GM23248 (cell line): Measurements from ENCODE around the gene DLL1. TPM values are rescaled to one million over a fixed set of nuclear protein-coding genes. Genes with fewer than 3 reads are reported as not detected.

ENCODE experiments used
- DNase-seq: peaks from one replicate; pipeline ENCODE4 v3.0.0-alpha.2; 2015
- H2AFZ ChIP-seq: fragments of 200-600 bp; sonication (generic); 2 replicates; pipeline ENCODE4 v1.6.1; 2016; ENCODE audit warnings: antibody characterized with exemption
- H3F3A ChIP-seq: fragments of 200-600 bp; sonication (generic); 2 replicates; pipeline ENCODE4 v1.6.1; 2016; ENCODE audit warnings: mild to moderate bottlenecking, antibody characterized with exemption, mixed run types; ENCODE audit not compliant: insufficient read depth
- H3K27ac ChIP-seq: fragments of 200-600 bp; sonication (generic); 2 replicates; pipeline ENCODE4 v1.5.1; 2016; ENCODE audit warnings: mild to moderate bottlenecking
- H3K27me3 ChIP-seq: fragments of 200-600 bp; sonication (generic); replicated peaks from 2 replicates; pipeline ENCODE4 v1.6.1; 2016; ENCODE audit warnings: mild to moderate bottlenecking; ENCODE audit not compliant: insufficient read depth
- H3K36me3 ChIP-seq: fragments of 200-600 bp; sonication (generic); 2 replicates; pipeline ENCODE4 v1.6.1; 2016; ENCODE audit warnings: low read depth, mild to moderate bottlenecking
- H3K4me1 ChIP-seq: fragments of 200-600 bp; sonication (generic); 2 replicates; pipeline ENCODE4 v1.6.1; 2016; ENCODE audit warnings: mild to moderate bottlenecking; ENCODE audit not compliant: insufficient read depth
- H3K4me2 ChIP-seq: fragments of 200-600 bp; sonication (generic); one replicate; pipeline ENCODE4 v1.6.1; 2016; ENCODE audit warnings: mild to moderate bottlenecking; ENCODE audit not compliant: unreplicated experiment
- H3K4me3 ChIP-seq: fragments of 200-600 bp; sonication (generic); 2 replicates; pipeline ENCODE4 v1.5.1; 2016; ENCODE audit warnings: mild to moderate bottlenecking
- H3K79me2 ChIP-seq: fragments of 200-600 bp; sonication (generic); 2 replicates; pipeline ENCODE4 v1.6.1; 2016; ENCODE audit warnings: mild to moderate bottlenecking; ENCODE audit not compliant: insufficient read depth
- H3K9ac ChIP-seq: fragments of 200-600 bp; sonication (generic); 2 replicates; pipeline ENCODE4 v1.6.1; 2016; ENCODE audit warnings: mild to moderate bottlenecking
- H3K9me2 ChIP-seq: fragments of 200-600 bp; sonication (generic); 2 replicates; pipeline ENCODE4 v1.6.1; 2016; ENCODE audit warnings: mixed run types, mild to moderate bottlenecking, moderate library complexity; ENCODE audit not compliant: insufficient read depth
- H3K9me3 ChIP-seq: fragments of 200-600 bp; sonication (generic); one replicate; pipeline ENCODE4 v1.6.1; 2017; ENCODE audit warnings: low read depth
- H4K20me1 ChIP-seq: fragments of 200-600 bp; sonication (generic); 2 replicates; pipeline ENCODE4 v1.6.0; 2016; ENCODE audit not compliant: insufficient read depth
- EZH2 ChIP-seq: fragments of 200-600 bp; sonication (generic); IDR thresholded peaks from 2 replicates; pipeline ENCODE4 v1.6.1; 2018; ENCODE audit warnings: antibody characterized with exemption, mild to moderate bottlenecking; ENCODE audit not compliant: insufficient read depth, poor library complexity, severe bottlenecking
- EZH2phosphoT487 ChIP-seq: fragments of 200-600 bp; sonication (generic); IDR thresholded peaks from 2 replicates; pipeline ENCODE4 v1.6.1; 2018; ENCODE audit warnings: antibody characterized with exemption, moderate library complexity, mild to moderate bottlenecking, low read depth; ENCODE audit not compliant: insufficient read depth
- WGBS, 2 experiments: methylation state at CpG; one replicate each; pipeline ENCODE4 v1.1.6; 2015 to 2017; ENCODE audit warnings: low lambda C conversion rate in 2 of 2, low coverage in 1 of 2; ENCODE audit errors: missing lambda C conversion rate in 2 of 2; 5-methylcytosine and 5-hydroxymethylcytosine counted together
- in situ Hi-C: fragments of 300-500 bp; cut with MboI; formaldehyde crosslinking; loops from 2 replicates; pipeline ENCODE4 v1.15.0; 2020
- polyA plus RNA-seq: library from polyadenylated mRNA; unstranded; fragments of >200 nt; fragmentation: Nextera tagmentation; extraction: Ambion mirVana; gene quantifications from 2 replicates; pipeline ENCODE4 v1.2.1, GENCODE V29; 2016
- total RNA-seq: library from RNA; depleted of rRNA; stranded (reverse); fragments of >200 nt; shearing (Covaris generic); gene quantifications from 2 replicates; pipeline ENCODE4 v1.2.3, GENCODE V29; 2014

The DLL1 gene
- total and polyA plus RNA-seq, 2 experiments from 2014 or later: 0.68 to 0.86 TPM

GRCh38 chr6:170306324-170307079, 15.6 kb upstream of the DLL1 start, which contains the start of gene FAM120B:
Gene FAM120B (plus strand): TSS chr6:170306758. CDS start chr6:170317391, 10,633 bp downstream.
- TF ChIP-seq EZH2phosphoT487: no peak
- no peak for TF ChIP-seq EZH2
- peak within 1 kb of the TSS; percentile 93 for H3K4me3 ChIP-seq
- 1 to 2% methylated on average over 65 to 95 of the region's 97 CpGs for WGBS, 2 experiments
- peaks cover 8% of the 10 kb centered on the region; the same call in 1 of the 2 replicates for H4K20me1 ChIP-seq
- H3K9me3 ChIP-seq: no peaks in the 10 kb centered on the region
- no peaks in the 10 kb centered on the region for H3K36me3 ChIP-seq
- H3K27ac ChIP-seq: peak within 1 kb of the TSS; percentile 58
- in situ Hi-C loops: no loop called here
- H3K9me2 ChIP-seq: no peaks in the 10 kb centered on the region
- peak within 1 kb of the TSS; percentile 97 for H3K9ac ChIP-seq
- peaks cover 22% of the 10 kb centered on the region for H3K4me1 ChIP-seq
- no peaks in the 10 kb centered on the region for H3F3A ChIP-seq
- H3K27me3 ChIP-seq: no peaks in the 10 kb centered on the region
- H3K79me2 ChIP-seq: peaks cover 50% of the 10 kb centered on the region
- H2AFZ ChIP-seq: peak within 1 kb of the TSS; percentile 88
- peak within 1 kb of the TSS; percentile 99 for H3K4me2 ChIP-seq
- DNase-seq: peak; percentile 99

GRCh38 chr6:170305805-170306323, 15.0 kb upstream of the DLL1 start:
- H3K4me2 ChIP-seq: peak overlapping the region; percentile 76
- 11 to 14% methylated on average over 27 to 29 of the region's 29 CpGs for WGBS, 2 experiments
- no peaks in the 10 kb centered on the region for H3K9me3 ChIP-seq
- peaks cover 43% of the 10 kb centered on the region for H3K79me2 ChIP-seq
- in situ Hi-C loops: no loop called here
- H3K27me3 ChIP-seq: no peaks in the 10 kb centered on the region
- no peaks in the 10 kb centered on the region for H3K36me3 ChIP-seq
- H3K4me1 ChIP-seq: peaks cover 22% of the 10 kb centered on the region
- no peaks in the 10 kb centered on the region for H3F3A ChIP-seq
- peak overlapping the region; percentile 97 for H3K9ac ChIP-seq
- peaks cover 8% of the 10 kb centered on the region; the same call in 1 of the 2 replicates for H4K20me1 ChIP-seq
- peak overlapping the region; percentile 93 for H3K4me3 ChIP-seq
- no peaks in the 10 kb centered on the region for H3K9me2 ChIP-seq
- no peak for DNase-seq
- TF ChIP-seq EZH2phosphoT487: no peak
- H2AFZ ChIP-seq: peak overlapping the region; percentile 88
- 0 out of 2 replicates have a peak overlapping the region, but pooled peaks have one; percentile 11 for H3K27ac ChIP-seq

- no peaks in the 10 kb centered on the region for H3K4me1 ChIP-seq
Observed at GRCh38 chr6:170301184-170301583, 10.3 kb upstream of the DLL1 start.

GRCh38 chr6:170298688-170299087, 7.8 kb upstream of the DLL1 start:
- H3K4me3 ChIP-seq: no peak overlapping the region
- H3K9ac ChIP-seq: no peak overlapping the region
- WGBS, 2 experiments: 90 to 100% methylated on average over 1 of the region's 1 CpG
- no peak overlapping the region for H2AFZ ChIP-seq
- TF ChIP-seq EZH2phosphoT487 (no peak), EZH2 (no peak)
- no peaks in the 10 kb centered on the region for H3K9me2 ChIP-seq
- no peaks in the 10 kb centered on the region for H3K79me2 ChIP-seq
- no peaks in the 10 kb centered on the region for H3K36me3 ChIP-seq
- DNase-seq: no peak
- no peaks in the 10 kb centered on the region for H3K9me3 ChIP-seq
- H3K27ac ChIP-seq: no peak overlapping the region
- peaks cover 53% of the 10 kb centered on the region for H3K27me3 ChIP-seq
- H4K20me1 ChIP-seq: no peaks in the 10 kb centered on the region
- H3K4me1 ChIP-seq: 0 out of 2 replicates have a peak, but pooled peaks cover 6% of the 10 kb centered on the region
- in situ Hi-C loops: no loop called here
- no peak overlapping the region for H3K4me2 ChIP-seq
- H3F3A ChIP-seq: no peaks in the 10 kb centered on the region

More at GRCh38 chr6:170301184-170301583, 10.3 kb upstream of the DLL1 start:
- TF ChIP-seq EZH2phosphoT487: no peak
- no peak for TF ChIP-seq EZH2
- Histone ChIP-seq H3K36me3 (no peaks in the 10 kb centered on the region), H3K9me2 (no peaks in the 10 kb centered on the region), H3K27me3 (peaks cover 28% of the 10 kb centered on the region), H2AFZ (no peak overlapping the region), H3K79me2 (no peaks in the 10 kb centered on the region), H3K27ac (no peak overlapping the region), H3K9me3 (no peaks in the 10 kb centered on the region), H3F3A (no peaks in the 10 kb centered on the region), H3K4me3 (no peak overlapping the region), H4K20me1 (no peaks in the 10 kb centered on the region), H3K4me2 (no peak overlapping the region), H3K9ac (no peak overlapping the region)
- DNase-seq: no peak
- in situ Hi-C loops: no loop called here
- WGBS, 2 experiments: 67 to 81% methylated on average over 1 of the region's 1 CpG
